Sigmoid colon (tissue), 7 donors: ENCODE measurements around the gene IRF5. TPM values are rescaled to one million over a fixed set of nuclear protein-coding genes. Genes with fewer than 3 reads are reported as not detected.
A peak's percentile ranks its signal among the peaks of the same experiment; 100 is the strongest.

ENCODE experiments used
- DNase-seq: peaks from one replicate; pipeline ENCODE4 v3.0.0-alpha.2; 2019
- H3K27ac ChIP-seq, 4 donors: fragments of 200-600 bp; sonication (generic); one replicate each; pipeline ENCODE4 v1.5.1; 2016 to 2019; ENCODE audit warnings: mild to moderate bottlenecking in 1 of 4
- H3K27me3 ChIP-seq, 3 donors: fragments of 200-600 bp; sonication (generic); one replicate each; pipeline ENCODE4 v1.5.1; 2019; ENCODE audit warnings: mild to moderate bottlenecking in 1 of 3
- H3K36me3 ChIP-seq, 4 donors: fragments of 200-600 bp; sonication (generic); one replicate each; pipeline ENCODE4 v1.5.1; 2016 to 2019
- H3K4me1 ChIP-seq, 4 donors: fragments of 200-600 bp; sonication (generic); one replicate each; pipeline ENCODE4 v1.5.1; 2017 to 2019
- H3K4me3 ChIP-seq, 4 donors: fragments of 200-600 bp; sonication (generic); one replicate each; pipeline ENCODE4 v1.5.1; 2017 to 2019; ENCODE audit warnings: mild to moderate bottlenecking in 2 of 4, moderate library complexity in 1 of 4
- H3K9me3 ChIP-seq, 4 donors: fragments of 200-600 bp in 3 of 4; sonication (generic) in 3 of 4; one replicate each; pipeline versions ENCODE4 v1.5.1 to v1.6.1; 2013 to 2019
- CTCF ChIP-seq, 4 experiments: fragments of 450-650 bp in 3 of 4; fragments of 200-600 bp in 1 of 4; IDR thresholded peaks; one replicate each; pipeline ENCODE4 v1.5.1; 2016 to 2019; ENCODE audit warnings: antibody characterized with exemption in 4 of 4, mild to moderate bottlenecking in 3 of 4, moderate library complexity in 2 of 4
- EP300 ChIP-seq, 4 donors: sonication (generic); formaldehyde crosslinking; IDR thresholded peaks; one replicate each; pipeline ENCODE4 v1.6.1; 2017; ENCODE audit warnings: antibody characterized with exemption in 4 of 4
- POLR2A ChIP-seq, 2 donors: fragments of 450-650 bp; IDR thresholded peaks; one replicate each; pipeline ENCODE4 v1.6.1; 2016; ENCODE audit warnings: antibody characterized with exemption in 2 of 2, mild to moderate bottlenecking in 2 of 2, moderate library complexity in 2 of 2
- POLR2AphosphoS5 ChIP-seq, 4 donors: sonication (generic); formaldehyde crosslinking; IDR thresholded peaks; one replicate each; pipeline ENCODE4 v1.6.1; 2017; ENCODE audit warnings: antibody characterized with exemption in 4 of 4
- WGBS, 2 donors: extraction: QIAGEN DNeasy Blood & Tissue Kit; methylation state at CpG; one replicate each; pipeline ENCODE4 v1.1.7; 2013; 5-methylcytosine and 5-hydroxymethylcytosine counted together
- intact Hi-C: fragments of 100-400 bp; cut with DNase I; formaldehyde crosslinking; loops from one replicate; pipeline ENCODE4 v1.15.1; 2023
- polyA plus RNA-seq, 3 donors: library from polyadenylated mRNA; stranded (reverse); fragments of 200-250 nt; gene quantifications; one replicate each; pipeline ENCODE4 v1.2.3, GENCODE V29; 2013
- total RNA-seq, 4 donors: library from RNA; depleted of rRNA; stranded (reverse); fragments of >200 nt; gene quantifications; one replicate each; pipeline ENCODE4 v1.1.0, GENCODE V29; 2016
- donor health status: healthy with polysubstance abuse.
- donor health status: Bipolar disorder and iron deficiency.
- donor health status: healthy.

Gene IRF5
- total and polyA plus RNA-seq, 7 donors, result 4.6 to 15.3 (median 6.6) TPM

- intact Hi-C loops, result loop anchor here (2.0 kb wide), 1 partner anchor 184 kb away; no protein-coding TSS in a partner anchor
- peak; percentile 52 for DNase-seq
Measured at GRCh38 chr7:128906766-128907559, 30.8 kb upstream of the IRF5 start.

GRCh38 chr7:128908750-128909624 is 28.7 kb upstream of the IRF5 start:
- peaks cover 11 to 60% (median 17%) of the 10 kb centered on the region in 3 donors for H3K27me3 ChIP-seq
- DNase-seq, result peak; percentile 44
- H3K4me1 ChIP-seq, result peaks cover 0 to 16% (median 15%) of the 10 kb centered on the region in 4 donors
- H3K36me3 ChIP-seq, result no peaks in the 10 kb centered on the region
- H3K4me3 ChIP-seq, result peak overlapping the region in 3 of 4 donors; percentile 27 to 43 (median 30)
- WGBS, 2 donors, result 89 to 92% methylated on average over 6 of the region's 6 CpGs
- H3K9me3 ChIP-seq, result no peaks in the 10 kb centered on the region
- intact Hi-C loops, result no loop called here
- TF ChIP-seq CTCF (IDR thresholded peaks at IDR 0.05), result no peak
- TF ChIP-seq POLR2A (IDR thresholded peaks at IDR 0.05), result no peak
- TF ChIP-seq POLR2AphosphoS5 (IDR thresholded peaks at IDR 0.05), result no peak
- TF ChIP-seq EP300 (IDR thresholded peaks at IDR 0.05), result no peak
- no peak overlapping the region for H3K27ac ChIP-seq

More at GRCh38 chr7:128906766-128907559, 30.8 kb upstream of the IRF5 start:
- no peaks in the 10 kb centered on the region for H3K36me3 ChIP-seq
- peaks cover 0 to 16% (median 15%) of the 10 kb centered on the region in 4 donors for H3K4me1 ChIP-seq
- H3K27ac ChIP-seq, result no peak overlapping the region
- 82 to 91% methylated on average over 19 of the region's 19 CpGs for WGBS, 2 donors
- no peak overlapping the region for H3K4me3 ChIP-seq
- H3K9me3 ChIP-seq, result no peaks in the 10 kb centered on the region
- TF ChIP-seq POLR2A (IDR thresholded peaks at IDR 0.05) (no peak), POLR2AphosphoS5 (IDR thresholded peaks at IDR 0.05) (no peak), CTCF (IDR thresholded peaks at IDR 0.05) (no peak), EP300 (IDR thresholded peaks at IDR 0.05) (no peak)
- H3K27me3 ChIP-seq, result peaks cover 9 to 56% (median 15%) of the 10 kb centered on the region in 3 donors

- H3K27ac ChIP-seq, result no peak overlapping the region
- peaks cover 15 to 63% (median 27%) of the 10 kb centered on the region in 3 donors for H3K27me3 ChIP-seq
- peak overlapping the region; percentile 6 to 43 (median 28) for H3K4me3 ChIP-seq
- no peaks in the 10 kb centered on the region for H3K36me3 ChIP-seq
- intact Hi-C loops, result no loop called here
- WGBS, 2 donors, result 10 to 17% methylated on average over 42 of the region's 42 CpGs
- no peaks in the 10 kb centered on the region for H3K9me3 ChIP-seq
- peak; percentile 74 for DNase-seq
- TF ChIP-seq POLR2AphosphoS5 (IDR thresholded peaks at IDR 0.05), result no peak
- H3K4me1 ChIP-seq, result peaks cover 0 to 17% (median 16%) of the 10 kb centered on the region in 4 donors
Measured at GRCh38 chr7:128909625-128910568, 27.8 kb upstream of the IRF5 start.

DNA sequence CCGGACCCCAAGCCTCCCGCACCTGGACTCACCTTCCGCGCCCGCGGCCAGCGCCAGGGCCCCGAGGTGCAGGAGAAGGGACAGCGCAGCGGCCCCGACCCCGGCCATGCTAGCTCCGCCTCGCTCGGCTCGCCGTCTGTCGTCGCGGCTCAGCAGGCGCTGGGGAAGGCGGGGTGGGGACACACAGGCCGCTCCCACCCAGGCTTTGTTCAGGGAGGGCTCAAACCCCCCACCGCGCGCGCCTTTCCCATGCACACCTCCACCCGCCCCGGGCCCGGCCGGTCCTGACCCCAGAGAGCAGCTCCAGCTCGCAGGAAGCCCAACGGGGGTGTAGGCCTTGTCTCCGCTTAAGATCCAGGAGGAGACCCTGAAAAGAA is 27.2 kb upstream of the IRF5 start, which contains the start of gene KCP:
Gene KCP, minus strand, starts transcription at position 141 of the 377 bp plus-strand sequence. Its CDS starts 33 bp downstream, at position 108.
- Histone ChIP-seq H3K27ac (no peak within 1 kb of the TSS), H3K4me3 (peak within 1 kb of the TSS; percentile 6 to 43 (median 28)), H3K36me3 (no peaks in the 10 kb centered on the region), H3K4me1 (peaks cover 0 to 24% (median 23%) of the 10 kb centered on the region in 4 donors), H3K9me3 (no peaks in the 10 kb centered on the region), H3K27me3 (peaks cover 17 to 69% (median 32%) of the 10 kb centered on the region in 3 donors)
- no peak for TF ChIP-seq POLR2AphosphoS5 (IDR thresholded peaks at IDR 0.05)
- intact Hi-C loops, result no loop called here
- 34 to 38% methylated on average over 34 of the region's 34 CpGs for whole genome bisulfite sequencing, 2 donors
- peak; percentile 56 for DNase-seq

GRCh38 chr7:128911423-128912031 is 26.2 kb upstream of the IRF5 start:
- WGBS, 2 donors, result 18 to 62% methylated on average over 8 of the region's 8 CpGs
- DNase-seq, result peak; percentile 67

More at GRCh38 chr7:128911423-128912031, 26.2 kb upstream of the IRF5 start:
- intact Hi-C loops, result no loop called here
- TF ChIP-seq EP300 (IDR thresholded peaks at IDR 0.05) (no peak), POLR2AphosphoS5 (IDR thresholded peaks at IDR 0.05) (no peak), CTCF (IDR thresholded peaks at IDR 0.05) (no peak), POLR2A (IDR thresholded peaks at IDR 0.05) (no peak)
- peaks cover 17 to 73% (median 42%) of the 10 kb centered on the region in 3 donors for H3K27me3 ChIP-seq
- no peaks in the 10 kb centered on the region for H3K36me3 ChIP-seq
- H3K27ac ChIP-seq, result no peak overlapping the region
- H3K4me1 ChIP-seq, result peaks cover 0 to 31% (median 29%) of the 10 kb centered on the region in 4 donors
- H3K9me3 ChIP-seq, result no peaks in the 10 kb centered on the region
- no peak overlapping the region for H3K4me3 ChIP-seq
